Bronchial epithelial cell (primary cell): ENCODE data around the gene ANKRD65. TPM values are rescaled to one million over a fixed set of nuclear protein-coding genes. Genes with fewer than 3 reads are reported as not detected.

Source experiments
- DNase-seq: peaks from one replicate; pipeline ENCODE4 v3.0.0-alpha.2; 2010; ENCODE audit warnings: low read depth
- FAIRE-seq: peaks from 2 replicates; lab custom pipeline; 2011; peaks lifted over from hg19 to GRCh38; lab: Jason Lieb, UNC
- H3K27me3 ChIP-seq: 2 replicates; pipeline ENCODE4 v1.5.1; 2011; ENCODE audit warnings: low read length; ENCODE audit not compliant: control insufficient read depth, insufficient read depth
- H3K36me3 ChIP-seq: 2 replicates; pipeline ENCODE4 v1.5.1; 2011; ENCODE audit warnings: low read length; ENCODE audit not compliant: control insufficient read depth, insufficient read depth
- H3K4me3 ChIP-seq: 2 replicates; pipeline ENCODE4 v1.5.1; 2011; ENCODE audit warnings: mild to moderate bottlenecking, low read depth, low read length, control low read depth
- CTCF ChIP-seq: IDR thresholded peaks from 2 replicates; pipeline ENCODE4 v1.5.1; 2011; ENCODE audit warnings: mild to moderate bottlenecking, moderate library complexity, low read length, control low read depth, inconsistent platforms; ENCODE audit not compliant: insufficient read depth, severe bottlenecking
- total RNA-seq: library from RNA; depleted of rRNA; stranded (reverse); fragments of >200 nt; gene quantifications from 2 replicates; pipeline ENCODE4 v1.2.1, GENCODE V29; 2014

Gene ANKRD65
- total RNA-seq, 1 donor from 2014 or later, result 5.3 TPM

- FAIRE-seq (no peak), DNase-seq (no peak)
- no peak for TF ChIP-seq CTCF
- Histone ChIP-seq H3K27me3 (no peaks in the 10 kb centered on the region), H3K4me3 (peak overlapping the region; percentile 61), H3K36me3 (no peaks in the 10 kb centered on the region)
Measured at GRCh38 chr1:1436630-1437032, 15.6 kb upstream of the ANKRD65 start.

GRCh38 chr1:1435911-1436629, 15.0 kb upstream of the ANKRD65 start:
- no peak for TF ChIP-seq CTCF
- no peaks in the 10 kb centered on the region for H3K27me3 ChIP-seq
- no peak for FAIRE-seq
- H3K4me3 ChIP-seq, result peak overlapping the region; percentile 61
- no peak for DNase-seq
- no peaks in the 10 kb centered on the region for H3K36me3 ChIP-seq

- Histone ChIP-seq H3K4me3 (peak within 1 kb of the TSS; percentile 61), H3K27me3 (no peaks in the 10 kb centered on the region), H3K36me3 (no peaks in the 10 kb centered on the region)
- TF ChIP-seq CTCF, result no peak
- no peak for DNase-seq
- FAIRE-seq, result no peak
Measured at GRCh38 chr1:1435106-1435903, 14.2 kb upstream of the ANKRD65 start, which contains the start of gene VWA1. Gene VWA1, plus strand, starts transcription at chr1:1435690. Its CDS starts 59 bp downstream, at chr1:1435749.

- Histone ChIP-seq H3K27me3 (no peaks in the 10 kb centered on the region), H3K36me3 (no peaks in the 10 kb centered on the region), H3K4me3 (no peak overlapping the region)
- DNase-seq (no peak), FAIRE-seq (no peak)
- no peak for TF ChIP-seq CTCF
Measured at GRCh38 chr1:1434824-1435105, 13.7 kb upstream of the ANKRD65 start.

GRCh38 chr1:1434131-1434823, 13.2 kb upstream of the ANKRD65 start:
- FAIRE-seq, result no peak

More at GRCh38 chr1:1434131-1434823, 13.2 kb upstream of the ANKRD65 start:
- no peak for TF ChIP-seq CTCF
- no peak for DNase-seq
- Histone ChIP-seq H3K4me3 (no peak overlapping the region), H3K27me3 (no peaks in the 10 kb centered on the region), H3K36me3 (no peaks in the 10 kb centered on the region)
